HG02870 (cell line): ENCODE data around the gene DENND6A.
"Not testable (repeated sequence)": the region's sequence is repeated elsewhere in the genome, so short reads cannot be mapped to it uniquely, and the experiment has no call there.

ENCODE experiments used
- ATAC-seq: cut with Tn5 transposase; IDR thresholded peaks from one replicate; pipeline ENCODE4 v1.9.1; 2021; ENCODE audit warnings: mild to moderate bottlenecking, moderate library complexity; ENCODE audit not compliant: unreplicated experiment

The DENND6A gene

GRCh38 chr3:57637391-57637790 lies 55.5 kb downstream of the DENND6A start:
- no peak for ATAC-seq

GRCh38 chr3:57634259-57634658 lies 58.6 kb downstream of the DENND6A start:
- not testable (repeated sequence) for ATAC-seq

- ATAC-seq: no peak
These were observed 64.9 kb downstream of the DENND6A start for GRCh38 chr3:57627976-57628375.

- ATAC-seq: no peak
These were observed 68.1 kb downstream of the DENND6A start for GRCh38 chr3:57624801-57625200.

GRCh38 chr3:57622362-57622761 lies 70.5 kb downstream of the DENND6A start:
- ATAC-seq: no peak

GRCh38 chr3:57617739-57618138 lies 75.1 kb downstream of the DENND6A start:
- ATAC-seq: no peak

- no peak for ATAC-seq
These were observed 76.6 kb downstream of the DENND6A start for GRCh38 chr3:57616233-57616632.

GRCh38 chr3:57611870-57612269 lies 81.0 kb downstream of the DENND6A start:
- ATAC-seq: not testable (repeated sequence)

- ATAC-seq: no peak
These were observed 87.2 kb downstream of the DENND6A start for GRCh38 chr3:57605683-57606082.

- ATAC-seq: no peak
These were observed 87.9 kb downstream of the DENND6A start for GRCh38 chr3:57604971-57605370.

- no peak for ATAC-seq
These were observed 92.7 kb downstream of the DENND6A start for GRCh38 chr3:57600195-57600594.

GRCh38 chr3:57598765-57599360 lies 94.0 kb downstream of the DENND6A start:
- no peak for ATAC-seq

GRCh38 chr3:57597127-57597923 lies 95.6 kb downstream of the DENND6A start, which contains the start of gene ARF4:
TSS of gene ARF4 (minus strand) at chr3:57597344. CDS start at chr3:57597140, 204 bp downstream.
- peak; percentile 94 for ATAC-seq

GRCh38 chr3:57596495-57597126 lies 96.3 kb downstream of the DENND6A start:
- ATAC-seq: no peak

- ATAC-seq: no peak
These were observed 98.3 kb downstream of the DENND6A start for GRCh38 chr3:57594576-57594975.

GRCh38 chr3:57594144-57594543 lies 98.7 kb downstream of the DENND6A start:
- ATAC-seq: no peak

- no peak for ATAC-seq
These were observed 100.6 kb downstream of the DENND6A start for GRCh38 chr3:57592306-57592705.

- no peak for ATAC-seq
These were observed 105.0 kb downstream of the DENND6A start for GRCh38 chr3:57587905-57588304.

- no peak for ATAC-seq
These were observed 106.1 kb downstream of the DENND6A start for GRCh38 chr3:57586778-57587177.

- ATAC-seq: no peak
These were observed 109.3 kb downstream of the DENND6A start for GRCh38 chr3:57583544-57583943.

GRCh38 chr3:57582474-57583168 lies 110.3 kb downstream of the DENND6A start:
- no peak for ATAC-seq
